NOMO-1 treated with dmso at 0.1 percent for 144 hours (cell line): ENCODE data around the gene IGLL5.
"Not testable (repeated sequence)": the region's sequence is repeated elsewhere in the genome, so short reads cannot be mapped to it uniquely, and the experiment has no call there.

Source experiments
- DNase-seq: peaks from one replicate; lab custom pipeline; 2025; ENCODE audit not compliant: unreplicated experiment; lab: John Stamatoyannopoulos, UW

Gene IGLL5

GRCh38 chr22:22912988-22913253, 25.3 kb downstream of the IGLL5 start:
- DNase-seq, result no peak

- DNase-seq, result no peak
Observed at GRCh38 chr22:22913989-22914388, 26.4 kb downstream of the IGLL5 start.

GRCh38 chr22:22914726-22915669, 27.4 kb downstream of the IGLL5 start:
- DNase-seq, result no peak

- no peak for DNase-seq
Observed at GRCh38 chr22:22915670-22916035, 28.0 kb downstream of the IGLL5 start.

GRCh38 chr22:22916215-22916951, 28.8 kb downstream of the IGLL5 start:
- no peak for DNase-seq

GRCh38 chr22:22916952-22917290, 29.3 kb downstream of the IGLL5 start:
- no peak for DNase-seq

GRCh38 chr22:22917377-22917776, 29.8 kb downstream of the IGLL5 start:
- no peak for DNase-seq

- no peak for DNase-seq
Observed at GRCh38 chr22:22918297-22918965, 30.8 kb downstream of the IGLL5 start.

- DNase-seq, result no peak
Observed at GRCh38 chr22:22919041-22919440, 31.4 kb downstream of the IGLL5 start.

- no peak for DNase-seq
Observed at GRCh38 chr22:22920104-22920654, 32.6 kb downstream of the IGLL5 start.

GRCh38 chr22:22920910-22921550, 33.4 kb downstream of the IGLL5 start:
- no peak for DNase-seq

GRCh38 chr22:22921575-22921974, 34.0 kb downstream of the IGLL5 start:
- no peak for DNase-seq

GRCh38 chr22:22922092-22922953, 34.7 kb downstream of the IGLL5 start:
- not testable (repeated sequence) for DNase-seq

GRCh38 chr22:22922954-22923319, 35.3 kb downstream of the IGLL5 start:
- no peak for DNase-seq

GRCh38 chr22:22923379-22923778, 35.8 kb downstream of the IGLL5 start:
- no peak for DNase-seq

GRCh38 chr22:22923930-22924329, 36.3 kb downstream of the IGLL5 start:
- DNase-seq, result no peak

- no peak for DNase-seq
Observed at GRCh38 chr22:22924369-22925145, 36.9 kb downstream of the IGLL5 start.

GRCh38 chr22:22925146-22925804, 37.7 kb downstream of the IGLL5 start:
- no peak for DNase-seq

GRCh38 chr22:22925805-22926369, 38.3 kb downstream of the IGLL5 start:
- DNase-seq, result no peak
